GM06990 (cell line): ENCODE measurements around the gene NUDCD3.

Experiments used
- DNase-seq: peaks from one replicate; pipeline ENCODE4 v3.0.0-alpha.2; 2011; ENCODE audit not compliant: insufficient read length; ENCODE audit errors: extremely low read depth
- H3K27me3 ChIP-seq: replicated peaks from 2 replicates; pipeline ENCODE4 v1.6.0; 2011; ENCODE audit warnings: low read length; ENCODE audit not compliant: control insufficient read depth, insufficient read depth
- H3K36me3 ChIP-seq: 2 replicates; pipeline ENCODE4 v1.5.1; 2011; ENCODE audit warnings: low read length; ENCODE audit not compliant: control insufficient read depth, insufficient read depth
- H3K4me3 ChIP-seq: replicated peaks from 2 replicates; pipeline ENCODE4 v1.5.1; 2011; ENCODE audit warnings: low read depth, mild to moderate bottlenecking, control low read depth, low read length
- CTCF ChIP-seq: IDR thresholded peaks from 2 replicates; pipeline ENCODE4 v1.5.1; 2011; ENCODE audit warnings: low read length, control low read depth, mild to moderate bottlenecking, inconsistent platforms; ENCODE audit not compliant: insufficient read depth, poor library complexity, severe bottlenecking

NUDCD3 gene

GRCh38 chr7:44448922-44449583 is 41.4 kb downstream of the NUDCD3 start:
- Histone ChIP-seq H3K4me3 (no peak overlapping the region), H3K36me3 (peaks cover 11% of the 10 kb centered on the region), H3K27me3 (no peaks in the 10 kb centered on the region)
- TF ChIP-seq CTCF, result no peak
- DNase-seq, result no peak

GRCh38 chr7:44447874-44448425 is 42.5 kb downstream of the NUDCD3 start:
- Histone ChIP-seq H3K27me3 (no peaks in the 10 kb centered on the region), H3K4me3 (no peak overlapping the region), H3K36me3 (peaks cover 11% of the 10 kb centered on the region)
- DNase-seq, result no peak
- TF ChIP-seq CTCF, result no peak

- Histone ChIP-seq H3K27me3 (no peaks in the 10 kb centered on the region), H3K36me3 (peaks cover 8% of the 10 kb centered on the region), H3K4me3 (no peak overlapping the region)
- no peak for DNase-seq
- no peak for TF ChIP-seq CTCF
Observed at GRCh38 chr7:44445986-44446671, 44.3 kb downstream of the NUDCD3 start.

- peaks cover 6% of the 10 kb centered on the region for H3K36me3 ChIP-seq
- TF ChIP-seq CTCF, result no peak
- no peaks in the 10 kb centered on the region for H3K27me3 ChIP-seq
- no peak for DNase-seq
- H3K4me3 ChIP-seq, result no peak overlapping the region
Observed at GRCh38 chr7:44441079-44441478, 49.4 kb downstream of the NUDCD3 start.

GRCh38 chr7:44440577-44441078 is 49.8 kb downstream of the NUDCD3 start:
- DNase-seq, result no peak
- no peak for TF ChIP-seq CTCF

More at GRCh38 chr7:44440577-44441078, 49.8 kb downstream of the NUDCD3 start:
- H3K36me3 ChIP-seq, result peaks cover 3% of the 10 kb centered on the region
- no peak overlapping the region for H3K4me3 ChIP-seq
- no peaks in the 10 kb centered on the region for H3K27me3 ChIP-seq
